GM12878 (cell line): ENCODE measurements around the gene KRTAP4-16. TPM values are rescaled to one million over a fixed set of nuclear protein-coding genes. Genes with fewer than 3 reads are reported as not detected.
"Not testable (repeated sequence)": the region's sequence is repeated elsewhere in the genome, so short reads cannot be mapped to it uniquely, and the experiment has no call there.

Experiments used
- ATAC-seq: fragments of 200-7000 bp; cut with Tn5 transposase; 3 replicates; pipeline ENCODE4 v1.9.1; 2020; ENCODE audit warnings: mild to moderate bottlenecking, moderate library complexity
- BruUV-seq: library from RNA; stranded (reverse); fragments of 400-500 nt; replicated peaks from 2 replicates; lab custom pipeline; 2021; lab: Mats Ljungman, UMichigan
- CTCF ChIA-PET: fragments of 300-600 bp; sonication (Branson Sonifier 250); formaldehyde crosslinking; extraction: SDS; loops from one replicate; lab custom pipeline; 2021; ENCODE audit warnings: inconsistent platforms; lab: Yijun Ruan, JAX
- POLR2A ChIA-PET: fragments of 350-600 bp; formaldehyde crosslinking; extraction: SDS; loops from one replicate; lab custom pipeline; 2021; ENCODE audit warnings: inconsistent platforms; lab: Charles Lee
- RAD21 ChIA-PET: fragments of 300-600 bp; sonication (Branson Sonifier 250); formaldehyde crosslinking; loops from one replicate; lab custom pipeline; 2023; ENCODE audit warnings: antibody characterized with exemption; ENCODE audit not compliant: unreplicated experiment; lab: Charles Lee
- SMC1A ChIA-PET: fragments of 300-600 bp; sonication (Branson Sonifier 250); formaldehyde crosslinking; loops from one replicate; lab custom pipeline; 2023; ENCODE audit not compliant: unreplicated experiment, uncharacterized antibody; lab: Charles Lee
- DNase-seq: peaks from one replicate; pipeline ENCODE4 v3.0.0-alpha.2; 2011; ENCODE audit warnings: low read depth, low spot score
- FAIRE-seq: peaks from 3 replicates; lab custom pipeline; 2011; peaks lifted over from hg19 to GRCh38; lab: Jason Lieb, UNC
- H2AFZ ChIP-seq: 2 replicates; pipeline ENCODE4 v1.6.0; 2011; ENCODE audit warnings: low read depth, low read length, control low read depth; ENCODE audit not compliant: control insufficient read depth
- H3K27ac ChIP-seq: 2 replicates; pipeline ENCODE4 v1.5.1; 2011; ENCODE audit warnings: control low read depth; ENCODE audit not compliant: control insufficient read depth, insufficient read depth
- H3K27me3 ChIP-seq, 2 experiments: replicated peaks in 1 of 2; 2 replicates each; pipeline versions ENCODE4 v1.6.0 to v1.6.1; 2011; ENCODE audit warnings: low read length in 1 of 2; ENCODE audit not compliant: control insufficient read depth in 2 of 2, insufficient read depth in 2 of 2
- H3K36me3 ChIP-seq, 2 experiments: 2 replicates each; pipeline ENCODE4 v1.5.1; 2011; ENCODE audit warnings: low read length in 1 of 2; ENCODE audit not compliant: control insufficient read depth in 2 of 2, insufficient read depth in 2 of 2
- H3K4me1 ChIP-seq: 2 replicates; pipeline ENCODE4 v1.6.1; 2011; ENCODE audit warnings: mild to moderate bottlenecking, low read length, moderate library complexity, mixed read lengths; ENCODE audit not compliant: control insufficient read depth, insufficient read depth
- H3K4me2 ChIP-seq: 2 replicates; pipeline ENCODE4 v1.6.0; 2011; ENCODE audit warnings: control low read depth; ENCODE audit not compliant: control insufficient read depth, insufficient read depth
- H3K4me3 ChIP-seq: fragments of 200-600 bp; sonication (generic); 2 replicates; pipeline ENCODE4 v1.5.1; 2016
- H3K79me2 ChIP-seq: 2 replicates; pipeline ENCODE4 v1.6.0; 2011; ENCODE audit warnings: low read length; ENCODE audit not compliant: control insufficient read depth, insufficient read depth
- H3K9ac ChIP-seq: 2 replicates; pipeline ENCODE4 v1.8.0; 2011; ENCODE audit warnings: low read length, control low read depth, mixed read lengths; ENCODE audit not compliant: control insufficient read depth, insufficient read depth
- H3K9me3 ChIP-seq: replicated peaks from 3 replicates; pipeline ENCODE4 v1.5.1; 2011; ENCODE audit warnings: mild to moderate bottlenecking, low read length; ENCODE audit not compliant: control insufficient read depth, insufficient read depth
- H4K20me1 ChIP-seq: 2 replicates; pipeline ENCODE4 v1.6.0; 2011; ENCODE audit not compliant: control insufficient read depth, insufficient read depth
- WGBS: methylation state at CpG from one replicate; pipeline ENCODE4 v1.1.6; 2016; ENCODE audit warnings: low lambda C conversion rate; ENCODE audit not compliant: insufficient replicate concordance, insufficient coverage; ENCODE audit errors: missing lambda C conversion rate; 5-methylcytosine and 5-hydroxymethylcytosine counted together
- in situ Hi-C: fragments of 300-500 bp; cut with MboI; formaldehyde crosslinking; loops from 9 replicates; pipeline ENCODE4 v1.14.3; 2018; ENCODE audit warnings: mixed read lengths
- intact Hi-C: fragments of 100-400 bp; cut with micrococcal nuclease; formaldehyde crosslinking; loops from one replicate; pipeline ENCODE4 v1.14.2; 2022; ENCODE audit not compliant: unreplicated experiment
- polyA plus RNA-seq, 11 experiments: library from polyadenylated mRNA; depleted of rRNA in 4 of 11; unstranded in 6 of 11; stranded (reverse) in 5 of 11; fragments of >200 nt; fragmentation: Nextera tagmentation in 4 of 11; fragmentation: Illumina TruSeq in 1 of 11; extraction: Ambion mirVana in 4 of 11; extraction: Trizol in 1 of 11; gene quantifications; 1 replicate in 1 of 11; 2 replicates in 10 of 11; pipeline versions ENCODE4 v1.2.1 to v1.2.3, GENCODE V29; 2011 to 2016; ENCODE audit warnings: inconsistent platforms in 2 of 11, missing spikeins in 2 of 11, low read depth in 1 of 11
- total RNA-seq, 4 experiments: library from RNA; depleted of rRNA in 3 of 4; stranded (reverse); fragments of >200 nt in 3 of 4; fragmentation: Illumina TruSeq in 1 of 4; extraction: Trizol in 1 of 4; gene quantifications; 2 replicates each; pipeline versions ENCODE4 v1.2.1 to v1.2.3, GENCODE V29; 2013 to 2021

Gene KRTAP4-16
- total and polyA plus RNA-seq, 10 of the 15 experiments (the other 5 are each of a cell fraction or from before 2014, with no cell fraction given): not detected

GRCh38 chr17:41088760-41089352, 13.2 kb downstream of the KRTAP4-16 start:
- BruUV-seq, FAIRE-seq, SMC1A ChIA-PET, ATAC-seq, POLR2A ChIA-PET, DNase-seq, RAD21 ChIA-PET, H3K9me3 ChIP-seq, H2AFZ ChIP-seq, H3K36me3 ChIP-seq, H3K27ac ChIP-seq, intact Hi-C loops, CTCF ChIA-PET, H3K4me2 ChIP-seq, in situ Hi-C loops, H3K4me1 ChIP-seq, H3K4me3 ChIP-seq, H3K79me2 ChIP-seq, H3K27me3 ChIP-seq, H4K20me1 ChIP-seq, H3K9ac ChIP-seq: not testable (repeated sequence)
- WGBS: 0% methylated on average over 4 of the region's 4 CpGs

- DNase-seq, H3K27ac ChIP-seq, H3K9ac ChIP-seq, H3K36me3 ChIP-seq, H3K4me1 ChIP-seq, BruUV-seq, POLR2A ChIA-PET, RAD21 ChIA-PET, ATAC-seq, H3K27me3 ChIP-seq, H4K20me1 ChIP-seq, H3K4me2 ChIP-seq, H3K4me3 ChIP-seq, SMC1A ChIA-PET, H2AFZ ChIP-seq, intact Hi-C loops, CTCF ChIA-PET, FAIRE-seq, H3K79me2 ChIP-seq, H3K9me3 ChIP-seq, in situ Hi-C loops: not testable (repeated sequence)
- WGBS: 5% methylated on average over 9 of the region's 14 CpGs
Measured at GRCh38 chr17:41084100-41084856, 17.7 kb downstream of the KRTAP4-16 start, which contains the start of gene KRTAP4-7. Gene KRTAP4-7, plus strand, starts transcription at chr17:41084150. Its CDS starts 57 bp downstream, at chr17:41084207.

- H3K9ac ChIP-seq, in situ Hi-C loops, H3K27me3 ChIP-seq, H3K36me3 ChIP-seq, DNase-seq, POLR2A ChIA-PET, RAD21 ChIA-PET, ATAC-seq, BruUV-seq, H2AFZ ChIP-seq, H3K4me1 ChIP-seq, CTCF ChIA-PET, H3K79me2 ChIP-seq, H4K20me1 ChIP-seq, H3K27ac ChIP-seq, H3K4me2 ChIP-seq, intact Hi-C loops, H3K4me3 ChIP-seq, H3K9me3 ChIP-seq, SMC1A ChIA-PET, FAIRE-seq: not testable (repeated sequence)
- 0% methylated on average over 1 of the region's 2 CpGs for WGBS
Measured at GRCh38 chr17:41083427-41083826, 18.6 kb downstream of the KRTAP4-16 start.
